Thyroid gland (tissue), 4 donors: Measurements from ENCODE around the gene NKAIN4. TPM values are rescaled to one million over a fixed set of nuclear protein-coding genes. Genes with fewer than 3 reads are reported as not detected.

Source experiments
- DNase-seq, 2 donors: peaks; one replicate each; pipeline ENCODE4 v3.0.0-alpha.2; 2019
- H3K27ac ChIP-seq, 3 donors: fragments of 200-600 bp; sonication (generic); 1 replicate in 2 of 3; 2 replicates in 1 of 3; pipeline ENCODE4 v1.5.1; 2016 to 2019; ENCODE audit warnings: mild to moderate bottlenecking in 1 of 3, moderate library complexity in 1 of 3
- H3K27me3 ChIP-seq: fragments of 200-600 bp; sonication (generic); one replicate; pipeline ENCODE4 v1.5.1; 2019
- H3K36me3 ChIP-seq, 2 donors: fragments of 200-600 bp; sonication (generic); one replicate each; pipeline ENCODE4 v1.5.1; 2016 to 2019
- H3K4me1 ChIP-seq, 2 donors: fragments of 200-600 bp; sonication (generic); one replicate each; pipeline ENCODE4 v1.5.1; 2017 to 2019
- H3K4me3 ChIP-seq, 3 donors: fragments of 200-600 bp; sonication (generic); replicated peaks in 1 of 3; 1 replicate in 2 of 3; 2 replicates in 1 of 3; pipeline ENCODE4 v1.5.1; 2016; ENCODE audit warnings: mild to moderate bottlenecking in 1 of 3
- H3K9me3 ChIP-seq: fragments of 200-600 bp; sonication (generic); one replicate; pipeline ENCODE4 v1.5.1; 2017
- POLR2A ChIP-seq, 2 donors: fragments of 450-650 bp; IDR thresholded peaks; one replicate each; pipeline ENCODE4 v1.6.1; 2017; ENCODE audit warnings: antibody characterized with exemption in 2 of 2, mild to moderate bottlenecking in 2 of 2, moderate library complexity in 1 of 2
- WGBS, 2 donors: methylation state at CpG; one replicate each; pipeline ENCODE4 v1.1.5; 2017; 5-methylcytosine and 5-hydroxymethylcytosine counted together
- intact Hi-C: fragments of 100-400 bp; cut with DNase I; formaldehyde crosslinking; loops from one replicate; pipeline ENCODE4 v1.15.1; 2023
- total RNA-seq, 4 donors: library from RNA; depleted of rRNA; stranded (reverse); fragments of >200 nt; gene quantifications; one replicate each; pipeline ENCODE4 v1.2.3, GENCODE V29; 2016
- TF ChIP-seq, protein P1 (sequence below), 6 experiments: fragments of 200-600 bp in 3 of 6; fragments of 450-650 bp in 3 of 6; sonication (generic) in 3 of 6; IDR thresholded peaks; one replicate each; pipeline ENCODE4 v1.5.1; 2016 to 2019; ENCODE audit warnings: antibody characterized with exemption in 6 of 6, mild to moderate bottlenecking in 2 of 6, inconsistent platforms in 1 of 6, moderate library complexity in 1 of 6

NKAIN4 gene
- total RNA-seq, 4 donors from 2014 or later: 0.45 to 5.5 (median 0.67) TPM; not detected in 1

DNA sequence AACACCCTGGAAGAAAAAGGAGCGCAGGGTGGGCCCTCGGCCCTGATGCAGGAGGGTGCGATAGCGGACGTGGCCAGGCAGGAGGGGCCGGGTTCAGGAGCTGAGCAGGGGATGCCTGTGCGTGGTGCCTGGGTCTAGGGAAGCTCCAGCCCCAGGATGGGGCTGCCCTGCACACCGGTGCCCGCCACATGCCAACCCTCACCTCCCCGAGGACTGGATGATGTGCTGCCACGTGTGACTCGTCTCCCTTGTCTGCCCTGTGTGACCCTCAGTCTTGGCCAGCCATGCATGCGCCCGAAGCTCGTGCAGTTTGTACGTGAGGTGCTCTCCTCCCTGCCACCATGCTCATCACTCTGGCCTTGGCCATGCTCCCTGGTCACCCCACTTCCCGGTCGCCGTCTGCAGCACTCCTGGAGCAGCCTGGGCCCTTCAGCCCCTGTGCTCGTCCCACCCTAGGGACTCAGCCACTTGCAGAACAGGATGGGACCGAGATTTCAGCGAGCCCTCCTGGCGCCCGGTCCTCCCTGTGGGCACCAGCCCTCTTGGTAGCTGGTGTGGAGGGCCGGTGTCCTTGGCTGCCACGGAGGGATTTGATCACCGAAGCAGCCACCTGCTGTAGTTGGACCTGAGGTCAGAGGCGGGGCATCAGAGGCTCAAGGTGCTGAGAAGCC is 34.5 kb upstream of the NKAIN4 start:
- Histone ChIP-seq H3K4me3 (no peak overlapping the region), H3K4me1 (no peaks in the 10 kb centered on the region), H3K9me3 (no peaks in the 10 kb centered on the region), H3K27ac (no peak overlapping the region), H3K27me3 (no peaks in the 10 kb centered on the region), H3K36me3 (peaks cover 10 to 27% of the 10 kb centered on the region in 2 donors)
- WGBS, 2 donors: 94 to 98% methylated on average over 14 to 27 of the region's 28 CpGs
- intact Hi-C loops: no loop called here
- no peak for TF ChIP-seq POLR2A (IDR thresholded peaks at IDR 0.05)
- TF ChIP-seq, protein P1, sequence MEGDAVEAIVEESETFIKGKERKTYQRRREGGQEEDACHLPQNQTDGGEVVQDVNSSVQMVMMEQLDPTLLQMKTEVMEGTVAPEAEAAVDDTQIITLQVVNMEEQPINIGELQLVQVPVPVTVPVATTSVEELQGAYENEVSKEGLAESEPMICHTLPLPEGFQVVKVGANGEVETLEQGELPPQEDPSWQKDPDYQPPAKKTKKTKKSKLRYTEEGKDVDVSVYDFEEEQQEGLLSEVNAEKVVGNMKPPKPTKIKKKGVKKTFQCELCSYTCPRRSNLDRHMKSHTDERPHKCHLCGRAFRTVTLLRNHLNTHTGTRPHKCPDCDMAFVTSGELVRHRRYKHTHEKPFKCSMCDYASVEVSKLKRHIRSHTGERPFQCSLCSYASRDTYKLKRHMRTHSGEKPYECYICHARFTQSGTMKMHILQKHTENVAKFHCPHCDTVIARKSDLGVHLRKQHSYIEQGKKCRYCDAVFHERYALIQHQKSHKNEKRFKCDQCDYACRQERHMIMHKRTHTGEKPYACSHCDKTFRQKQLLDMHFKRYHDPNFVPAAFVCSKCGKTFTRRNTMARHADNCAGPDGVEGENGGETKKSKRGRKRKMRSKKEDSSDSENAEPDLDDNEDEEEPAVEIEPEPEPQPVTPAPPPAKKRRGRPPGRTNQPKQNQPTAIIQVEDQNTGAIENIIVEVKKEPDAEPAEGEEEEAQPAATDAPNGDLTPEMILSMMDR (IDR thresholded peaks at IDR 0.05): no peak
- DNase-seq: no peak

DNA sequence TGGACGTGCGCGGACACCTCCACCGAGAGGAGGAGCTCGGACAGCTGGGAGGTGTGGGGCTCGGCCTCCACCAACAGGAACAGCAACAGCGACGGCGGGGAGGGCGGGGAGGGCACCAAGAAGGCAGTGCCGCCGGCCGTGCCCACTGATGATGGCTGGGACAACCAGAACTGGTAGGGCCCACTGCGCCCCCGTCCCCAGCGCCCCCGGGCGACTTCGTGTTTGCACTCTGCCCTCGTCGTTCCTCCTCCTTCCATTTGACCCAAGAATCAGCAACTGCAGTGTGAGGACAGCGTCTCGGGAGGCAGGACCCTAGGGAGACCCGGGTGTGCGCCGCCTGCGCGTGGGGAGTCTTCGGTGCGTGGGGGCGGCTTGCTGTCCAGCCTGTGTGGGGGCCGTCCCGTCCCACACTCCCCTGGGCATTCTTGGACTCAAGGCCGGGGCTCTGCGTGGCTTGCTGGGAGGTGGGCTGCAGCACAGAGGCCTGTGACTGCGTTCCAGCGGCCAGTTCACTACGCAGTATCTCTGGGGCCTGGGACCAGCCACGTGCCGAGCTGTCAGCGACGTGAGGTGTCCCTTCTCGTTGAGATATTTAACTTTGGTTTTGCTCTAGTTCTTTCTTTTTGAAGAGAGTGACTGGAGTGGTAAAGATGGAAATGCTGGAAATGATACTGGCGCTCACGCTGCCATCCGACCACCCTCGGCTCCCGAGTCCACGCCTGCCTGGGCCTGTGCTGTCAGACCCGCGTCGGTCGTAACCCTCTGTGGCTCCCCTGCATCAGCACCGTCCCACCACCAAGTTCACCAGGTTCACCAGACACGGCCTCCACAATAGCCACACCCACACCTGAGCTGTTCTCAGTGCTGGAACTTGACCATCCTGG is 33.7 kb upstream of the NKAIN4 start:
- DNase-seq: no peak
- intact Hi-C loops: no loop called here
- H3K4me1 ChIP-seq: no peaks in the 10 kb centered on the region
- H3K27ac ChIP-seq: no peak overlapping the region
- no peak overlapping the region for H3K4me3 ChIP-seq
- peaks cover 14 to 34% of the 10 kb centered on the region in 2 donors for H3K36me3 ChIP-seq
- no peak for TF ChIP-seq POLR2A (IDR thresholded peaks at IDR 0.05)
- TF ChIP-seq, protein P1 (IDR thresholded peaks at IDR 0.05): no peak
- 94% methylated on average over 45 to 47 of the region's 55 CpGs for WGBS, 2 donors
- no peaks in the 10 kb centered on the region for H3K27me3 ChIP-seq
- H3K9me3 ChIP-seq: no peaks in the 10 kb centered on the region

DNA sequence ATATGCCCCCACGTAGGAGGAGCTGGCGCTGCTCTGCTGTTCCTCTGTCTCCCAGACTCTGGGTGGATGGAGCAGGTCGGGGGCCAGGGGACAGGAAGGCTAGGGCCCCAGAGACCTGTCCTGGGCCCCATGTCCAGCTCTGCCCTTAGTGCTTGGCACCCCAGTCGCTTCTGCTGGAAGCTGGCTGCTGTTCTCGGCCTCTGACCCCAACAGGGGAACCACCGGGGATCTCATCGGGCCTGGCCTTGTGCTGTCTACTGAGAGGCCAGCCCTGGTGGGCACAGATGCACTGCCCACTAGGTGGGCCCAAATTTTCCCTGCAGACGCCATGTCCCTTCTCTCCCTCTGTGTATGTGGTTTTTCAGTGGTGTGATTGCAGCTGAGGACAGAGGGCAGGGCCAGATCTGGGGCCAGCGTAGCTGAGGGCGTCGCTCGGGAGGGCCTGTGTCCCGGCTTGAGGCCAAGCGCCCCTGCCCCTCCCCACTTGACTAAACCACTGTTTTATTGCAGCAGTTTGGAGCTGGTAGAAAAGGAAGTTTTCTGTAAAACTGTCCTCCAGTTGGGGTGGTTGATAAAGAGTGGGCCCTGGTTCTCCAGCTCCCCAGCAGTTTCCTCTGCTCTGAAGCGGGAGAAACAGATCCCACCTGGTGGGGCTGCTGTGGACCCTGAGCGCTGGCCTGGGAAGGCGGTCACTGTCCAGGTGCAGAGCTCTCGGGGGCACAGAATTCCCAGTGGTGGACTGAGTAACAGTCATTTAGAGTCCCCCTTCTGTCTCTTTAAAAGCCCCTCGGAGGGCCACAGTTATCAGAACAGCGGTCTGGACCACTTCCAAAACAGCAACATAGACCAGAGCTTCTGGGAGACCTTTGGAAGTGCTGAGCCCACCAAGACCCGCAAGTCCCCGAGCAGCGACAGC is 32.8 kb upstream of the NKAIN4 start:
- no peaks in the 10 kb centered on the region for H3K27me3 ChIP-seq
- no peak overlapping the region for H3K4me3 ChIP-seq
- H3K27ac ChIP-seq: no peak overlapping the region
- TF ChIP-seq POLR2A (IDR thresholded peaks at IDR 0.05): no peak
- TF ChIP-seq, protein P1 (IDR thresholded peaks at IDR 0.05): no peak
- H3K36me3 ChIP-seq: peaks cover 20 to 43% of the 10 kb centered on the region in 2 donors
- WGBS, 2 donors: 81 to 91% methylated on average over 10 to 18 of the region's 23 CpGs
- intact Hi-C loops: no loop called here
- H3K4me1 ChIP-seq: no peaks in the 10 kb centered on the region
- no peak for DNase-seq
- H3K9me3 ChIP-seq: no peaks in the 10 kb centered on the region

DNA sequence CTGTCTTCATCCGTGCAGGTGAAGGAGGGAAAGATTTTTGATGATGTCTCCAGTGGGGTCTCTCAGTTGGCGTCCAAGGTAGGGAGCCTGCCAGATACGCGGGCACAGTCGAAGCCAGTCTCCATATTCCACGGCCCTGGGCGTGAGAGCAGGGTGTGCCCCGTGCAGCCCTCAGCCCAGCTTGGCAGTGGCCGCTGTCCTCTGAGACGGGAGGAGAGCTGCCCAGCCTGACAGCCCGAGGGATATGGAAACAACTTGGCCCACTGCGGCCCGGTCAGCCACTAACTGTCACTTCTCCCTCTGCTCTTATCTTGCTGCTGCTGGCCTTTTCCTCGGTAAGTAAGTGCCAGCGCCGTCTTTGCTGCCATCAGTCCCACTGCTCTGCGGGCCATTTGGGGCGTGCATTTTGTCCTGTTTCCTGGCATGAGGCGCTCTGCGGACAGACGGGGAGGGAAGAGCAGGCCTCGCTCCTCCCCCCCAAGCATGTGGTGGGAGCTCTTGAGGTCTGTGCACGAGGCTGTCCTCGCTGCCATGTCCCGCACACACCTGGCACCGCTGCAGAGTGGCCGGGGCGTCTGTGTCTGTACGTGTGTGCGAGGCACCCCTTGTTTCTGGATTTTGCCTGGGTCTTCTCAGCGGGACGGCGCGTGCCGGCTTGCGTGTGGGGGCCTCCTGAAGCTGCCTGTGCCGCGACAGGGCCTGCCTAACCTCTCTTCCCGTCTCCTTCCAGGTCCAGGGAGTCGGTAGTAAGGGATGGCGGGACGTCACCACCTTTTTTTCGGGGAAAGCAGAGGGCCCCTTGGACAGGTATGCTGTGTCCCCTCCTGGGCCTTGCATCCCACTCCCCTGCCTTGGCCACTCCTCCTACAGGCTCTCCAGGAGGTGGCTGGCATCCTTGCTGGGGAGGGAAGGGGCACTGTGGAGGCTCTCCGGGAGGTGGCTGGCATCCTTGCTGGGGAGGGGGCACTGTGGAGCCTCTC is 31.7 kb upstream of the NKAIN4 start:
- Histone ChIP-seq H3K4me1 (no peaks in the 10 kb centered on the region), H3K27me3 (no peaks in the 10 kb centered on the region), H3K9me3 (no peaks in the 10 kb centered on the region), H3K27ac (no peak overlapping the region), H3K36me3 (peaks cover 28 to 50% of the 10 kb centered on the region in 2 donors), H3K4me3 (no peak overlapping the region)
- intact Hi-C loops: no loop called here
- 93 to 95% methylated on average over 25 to 44 of the region's 44 CpGs for WGBS, 2 donors
- no peak for DNase-seq
- TF ChIP-seq, protein P1 (IDR thresholded peaks at IDR 0.05): no peak
- TF ChIP-seq POLR2A (IDR thresholded peaks at IDR 0.05): no peak
